ENCODE measurements around the gene ANXA9.

Gene ANXA9, protein sequence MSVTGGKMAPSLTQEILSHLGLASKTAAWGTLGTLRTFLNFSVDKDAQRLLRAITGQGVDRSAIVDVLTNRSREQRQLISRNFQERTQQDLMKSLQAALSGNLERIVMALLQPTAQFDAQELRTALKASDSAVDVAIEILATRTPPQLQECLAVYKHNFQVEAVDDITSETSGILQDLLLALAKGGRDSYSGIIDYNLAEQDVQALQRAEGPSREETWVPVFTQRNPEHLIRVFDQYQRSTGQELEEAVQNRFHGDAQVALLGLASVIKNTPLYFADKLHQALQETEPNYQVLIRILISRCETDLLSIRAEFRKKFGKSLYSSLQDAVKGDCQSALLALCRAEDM

GRCh38 chr1:150981805-150982712, at the start of gene ANXA9:
TSS of gene ANXA9 (plus strand) at chr1:150982292. CDS start at chr1:150983106, 814 bp downstream.
- no peak for DNase-seq

DNA sequence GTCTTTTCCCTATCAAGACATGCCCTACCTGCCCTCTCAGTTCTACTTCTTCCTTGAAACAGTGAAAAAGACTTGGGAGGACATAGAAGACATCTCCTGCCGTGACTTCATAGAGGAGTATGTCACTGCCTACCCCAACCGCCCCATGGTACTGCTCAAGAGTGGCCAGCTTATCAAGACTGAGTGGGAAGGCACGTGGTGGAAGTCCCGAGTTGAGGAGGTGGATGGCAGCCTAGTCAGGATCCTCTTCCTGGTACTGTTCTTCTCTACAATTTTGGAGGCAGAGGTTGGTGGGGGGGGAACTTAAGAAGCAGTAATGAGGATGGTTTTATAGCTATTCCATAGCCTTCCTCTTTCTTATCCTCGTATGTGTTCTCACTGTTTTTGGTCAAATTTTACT, 37.2 kb upstream of the ANXA9 start:
- DNase-seq, result no peak

GRCh38 chr1:150954708-150955107, 27.4 kb upstream of the ANXA9 start:
- no peak for DNase-seq

GRCh38 chr1:150955280-150955679, 26.8 kb upstream of the ANXA9 start:
- no peak for DNase-seq

DNA sequence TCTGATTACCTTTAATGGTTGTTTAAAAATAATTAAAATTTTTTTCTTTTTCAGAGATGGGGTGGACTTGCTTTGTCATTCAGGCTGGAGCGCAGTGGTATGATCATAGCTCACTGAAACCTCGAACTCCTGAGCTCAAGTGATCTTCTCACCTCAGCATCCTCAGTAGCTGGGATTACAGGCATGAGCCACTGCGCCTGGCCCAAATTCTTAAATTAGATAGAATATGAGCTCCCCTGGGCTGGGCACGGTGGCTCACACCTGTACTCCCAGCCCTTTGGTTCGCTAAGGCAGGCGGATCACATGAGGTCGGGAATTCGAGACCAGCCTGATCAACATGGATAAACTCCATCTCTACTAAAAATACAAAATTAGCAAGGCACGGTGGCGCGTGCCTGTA, 24.4 kb upstream of the ANXA9 start:
- DNase-seq, result no peak

- no peak for DNase-seq
These were observed 21.4 kb upstream of the ANXA9 start for GRCh38 chr1:150960646-150961045.

GRCh38 chr1:150961756-150962155, 20.3 kb upstream of the ANXA9 start:
- DNase-seq, result no peak

DNA sequence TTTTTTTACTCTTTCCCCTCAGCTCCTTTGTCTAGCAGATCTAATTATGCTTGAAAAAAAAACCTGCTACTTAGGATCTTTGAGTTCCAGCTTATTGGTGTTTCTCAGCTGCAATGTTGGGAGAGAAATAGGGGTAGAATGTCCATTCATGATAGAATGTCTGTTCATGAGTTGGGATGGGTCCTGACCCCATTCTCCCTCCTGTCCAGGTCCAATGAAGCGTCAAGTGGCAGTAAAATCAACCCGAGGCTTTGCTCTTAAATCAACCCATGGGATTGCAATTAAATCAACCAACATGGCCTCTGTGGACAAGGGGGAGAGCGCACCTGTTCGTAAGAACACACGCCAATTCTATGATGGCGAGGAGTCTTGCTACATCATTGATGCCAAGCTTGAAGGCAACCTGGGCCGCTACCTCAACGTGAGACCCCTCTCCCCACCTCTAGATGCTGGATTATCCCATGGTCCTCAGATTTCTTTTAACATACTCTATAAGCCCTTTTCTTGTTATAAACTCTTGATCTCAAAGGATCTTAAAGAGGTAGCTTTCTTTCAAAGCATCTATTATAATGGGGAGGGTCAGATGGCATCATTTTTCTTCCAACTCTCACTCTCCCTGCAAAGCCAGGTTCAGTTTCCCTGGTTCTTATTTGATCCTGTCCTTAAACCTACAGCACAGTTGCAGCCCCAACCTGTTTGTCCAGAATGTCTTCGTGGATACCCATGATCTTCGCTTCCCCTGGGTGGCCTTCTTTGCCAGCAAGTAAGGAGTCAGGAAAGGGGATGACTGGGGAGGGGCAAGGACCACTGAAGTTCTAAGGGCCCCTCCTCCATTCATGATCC, 18.6 kb upstream of the ANXA9 start:
- no peak for DNase-seq

- no peak for DNase-seq
These were observed 18.0 kb upstream of the ANXA9 start for GRCh38 chr1:150964164-150964489.

GRCh38 chr1:150965605-150966004, 16.5 kb upstream of the ANXA9 start:
- DNase-seq, result no peak

DNA sequence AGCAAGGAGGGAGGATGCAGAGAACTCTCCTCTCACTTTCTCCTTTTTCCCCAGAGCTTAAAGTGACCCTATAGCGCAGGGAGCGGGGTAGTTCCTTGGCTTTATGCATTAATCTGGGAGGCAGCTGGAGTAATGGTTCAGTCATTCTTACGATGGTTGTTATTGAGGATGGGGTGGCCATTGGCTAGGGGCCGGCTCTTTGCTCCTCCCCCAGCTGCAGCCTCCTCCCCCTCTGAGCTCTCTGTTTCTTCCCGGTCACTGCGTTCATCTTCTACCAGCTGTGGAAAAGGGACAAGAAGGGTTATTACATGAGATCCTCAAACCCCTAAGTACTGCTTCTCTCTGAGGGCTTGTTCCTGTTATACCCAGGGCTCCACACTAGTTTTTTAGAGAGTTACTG, 16.1 kb upstream of the ANXA9 start:
- DNase-seq, result no peak

DNA sequence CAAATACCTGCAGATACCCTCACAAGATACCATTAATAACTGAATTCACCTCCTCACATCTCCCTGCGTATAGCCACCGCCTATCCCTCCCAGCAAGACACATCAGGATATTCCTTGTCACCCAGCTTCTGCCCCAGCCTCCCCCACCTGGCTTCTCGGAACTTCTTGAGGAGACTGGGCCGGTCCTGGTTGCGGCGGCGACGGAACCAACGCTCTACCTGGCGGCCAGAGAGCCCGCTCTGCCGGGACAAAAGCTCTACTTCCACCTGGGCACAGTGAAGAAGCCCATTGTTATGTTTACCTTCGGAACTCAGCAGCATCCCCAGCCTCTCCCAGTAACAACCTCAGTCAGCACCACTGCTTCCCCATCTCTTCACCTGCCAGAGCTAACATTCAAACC, 14.2 kb upstream of the ANXA9 start:
- DNase-seq, result no peak

- no peak for DNase-seq
These were observed 13.6 kb upstream of the ANXA9 start for GRCh38 chr1:150968491-150968890.

DNA sequence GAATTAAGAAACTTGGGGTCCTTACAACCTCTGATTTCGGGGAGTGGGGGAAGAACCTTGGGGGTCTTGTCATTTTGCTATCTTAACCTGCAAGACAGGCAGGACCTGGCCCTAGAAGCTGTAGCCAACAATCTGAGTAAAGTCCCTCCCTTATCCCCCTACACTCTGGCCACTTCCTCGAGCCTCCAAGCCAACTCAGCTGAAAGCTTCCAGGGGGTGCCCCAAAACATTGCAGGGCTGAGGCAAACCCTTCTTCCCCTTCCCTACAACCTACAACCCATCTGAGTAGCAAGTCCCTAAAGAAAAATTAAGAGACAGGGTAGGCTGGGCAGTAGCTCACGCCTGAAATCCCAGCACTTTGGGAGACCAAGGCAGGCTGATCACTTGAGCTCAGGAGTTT, 12.5 kb upstream of the ANXA9 start:
- DNase-seq, result no peak

- no peak for DNase-seq
These were observed 11.1 kb upstream of the ANXA9 start for GRCh38 chr1:150970808-150971582.

DNA sequence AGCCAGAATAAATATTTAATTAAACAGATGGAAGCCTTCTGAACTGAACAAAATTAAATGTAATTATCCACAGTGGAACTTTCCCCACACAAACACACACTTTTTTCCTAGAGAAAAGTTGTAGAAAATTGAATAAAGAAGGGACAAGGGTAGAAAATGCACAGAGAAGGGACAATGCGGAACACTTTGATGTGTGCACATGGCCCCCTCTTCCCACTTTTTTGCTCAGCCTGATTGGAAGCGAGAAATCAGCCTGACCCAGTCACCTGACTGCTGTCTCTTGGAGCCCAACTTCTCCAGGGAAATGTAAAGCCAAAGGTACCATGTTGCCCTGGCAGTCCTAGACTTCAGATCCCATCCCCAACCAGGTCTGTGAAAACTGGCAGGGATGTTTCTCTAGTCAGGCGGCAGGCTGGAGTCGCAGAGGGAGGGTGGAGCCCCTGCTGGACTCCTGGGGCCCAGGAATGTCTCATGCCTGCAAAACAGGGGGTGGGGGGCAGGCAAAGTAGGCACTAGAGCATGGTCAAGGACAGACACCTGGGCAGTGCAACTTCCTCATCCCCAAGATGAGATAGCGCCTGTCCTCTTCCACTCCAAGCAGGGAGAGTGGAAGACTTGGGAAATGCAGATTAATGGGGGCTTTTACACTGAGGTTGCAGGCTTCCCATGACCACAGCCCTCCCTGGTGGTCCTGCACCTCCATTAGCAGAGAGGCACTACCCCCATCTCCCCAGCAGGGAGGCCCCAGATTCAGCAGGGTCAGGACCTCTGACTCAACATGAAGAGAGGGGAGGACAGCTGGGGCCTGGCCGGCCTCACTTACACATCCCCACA, 10.3 kb upstream of the ANXA9 start:
- no peak for DNase-seq

GRCh38 chr1:150972417-150972940, 9.6 kb upstream of the ANXA9 start:
- DNase-seq, result no peak

GRCh38 chr1:150973258-150973835, 8.7 kb upstream of the ANXA9 start:
- no peak for DNase-seq

DNA sequence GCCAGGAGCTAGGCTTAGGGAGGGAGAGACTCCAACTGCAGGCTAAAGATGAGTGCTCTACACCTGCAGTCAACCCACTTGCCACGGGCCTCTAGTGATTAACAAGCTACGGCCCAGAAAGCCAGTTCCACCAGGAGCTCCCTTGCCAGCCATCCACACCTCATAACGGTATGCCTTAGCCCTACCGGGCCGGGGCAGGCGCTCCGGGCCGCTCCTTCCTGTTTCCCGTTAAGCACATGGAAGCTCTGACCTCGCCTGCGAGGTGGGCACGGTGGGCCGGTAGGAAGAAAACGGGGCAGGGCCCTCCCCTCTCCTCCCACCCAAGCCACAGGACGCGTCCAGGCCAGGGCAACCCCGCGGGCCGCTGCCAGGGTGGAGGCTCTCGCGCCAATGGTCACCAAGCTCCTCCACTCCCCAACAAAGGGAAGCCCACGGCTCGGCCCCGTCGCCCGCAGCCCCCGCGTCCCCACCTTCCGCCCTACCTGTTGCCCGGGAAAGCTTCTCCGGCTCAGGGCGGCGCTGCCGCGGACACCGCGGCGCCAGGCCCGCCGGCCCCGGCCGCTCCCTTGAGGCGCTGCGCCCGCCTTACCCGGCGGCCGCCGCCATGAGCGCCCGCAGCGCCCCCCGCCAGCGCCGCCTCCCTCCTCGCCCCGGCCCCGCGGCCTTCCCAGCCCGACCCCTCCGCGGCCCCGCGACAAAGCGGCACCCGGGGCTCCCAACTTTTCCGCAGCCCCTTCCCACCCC, 8.1 kb upstream of the ANXA9 start:
- DNase-seq, result peak; percentile 14

Measured in activated T-cell treated with anti-CD3 and anti-CD28 coated beads for 4 hours (primary cell).